Measurements from ENCODE around the gene NELL2.
"Not testable (repeated sequence)": the region's sequence is repeated elsewhere in the genome, so short reads cannot be mapped to it uniquely, and the experiment has no call there.

The NELL2 gene

DNA sequence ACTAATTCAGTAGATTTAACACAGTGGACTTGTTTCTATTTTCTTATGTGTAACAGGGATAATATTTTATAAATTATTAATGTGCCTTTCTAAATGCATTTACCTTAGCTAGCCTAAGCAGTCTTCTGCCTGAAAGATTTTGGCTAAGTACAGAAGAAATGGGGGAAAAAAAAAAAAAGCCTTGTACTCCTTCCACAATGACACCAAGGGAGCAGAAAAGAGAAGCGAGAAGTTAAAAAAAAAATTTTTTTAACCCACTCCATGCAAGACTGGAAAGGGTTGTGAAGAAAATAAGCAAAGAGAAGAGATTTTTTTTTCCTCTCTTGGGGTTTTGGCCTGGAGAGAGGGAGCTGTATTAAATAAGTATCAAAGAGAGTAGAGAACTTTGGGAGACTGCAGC lies 28.7 kb downstream of the NELL2 start:
- no peak for DNase-seq

DNA sequence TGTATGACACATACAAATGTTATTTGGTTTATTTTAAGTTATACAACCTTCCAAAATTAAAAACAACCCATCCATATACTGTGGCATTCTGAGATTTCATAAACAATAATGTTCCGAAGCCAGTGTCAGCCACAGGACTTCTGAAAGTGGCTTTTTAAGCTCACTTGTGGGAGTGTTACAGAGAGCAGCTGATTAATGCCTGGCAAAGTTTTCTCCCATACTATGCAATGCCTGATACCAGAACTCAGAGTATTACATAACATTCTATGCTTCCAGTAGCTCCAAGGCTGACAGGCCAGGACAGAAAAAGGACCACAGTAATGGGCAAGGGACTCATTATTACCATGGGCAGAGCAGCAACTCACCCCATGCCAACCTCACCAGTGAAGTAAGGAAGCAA lies 29.3 kb downstream of the NELL2 start:
- no peak for DNase-seq

DNA sequence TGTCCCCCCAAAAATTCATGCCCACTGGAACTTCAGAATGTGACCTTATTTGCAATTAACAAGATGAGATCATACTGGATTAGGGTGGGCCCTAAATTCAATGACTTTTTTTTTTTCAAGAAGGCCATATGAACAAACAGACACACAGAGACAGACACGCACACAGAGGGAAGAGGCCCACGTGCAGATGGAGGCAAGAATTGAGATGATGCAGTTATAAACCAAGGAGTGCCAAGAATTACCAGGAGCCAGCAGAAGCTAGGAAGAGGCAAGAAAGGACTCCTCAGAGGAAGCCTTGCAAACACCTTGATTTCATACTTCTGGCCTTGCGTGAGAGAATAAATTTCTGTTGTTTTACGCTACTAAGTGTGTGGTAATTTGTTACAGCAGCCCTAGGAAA lies 33.4 kb downstream of the NELL2 start:
- DNase-seq: no peak

DNA sequence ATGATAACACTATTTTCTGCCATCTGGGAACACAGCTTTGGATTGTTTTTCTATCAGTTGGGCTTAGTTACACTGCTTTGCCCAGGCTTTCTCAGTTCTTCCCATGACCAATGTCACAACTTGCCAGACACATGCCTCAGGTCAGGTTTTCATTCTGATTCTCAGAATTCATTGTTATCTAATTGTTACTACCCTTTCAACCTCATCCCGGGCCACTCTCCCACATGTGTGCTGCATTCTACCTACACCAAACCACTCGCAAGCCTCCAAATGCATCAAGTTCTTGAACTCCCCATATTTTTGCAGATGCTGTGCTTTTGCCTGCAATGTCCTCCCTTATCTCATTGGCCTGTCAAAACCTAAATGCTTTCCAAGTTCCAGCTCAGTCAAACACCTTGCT lies 36.3 kb downstream of the NELL2 start:
- no peak for DNase-seq

DNA sequence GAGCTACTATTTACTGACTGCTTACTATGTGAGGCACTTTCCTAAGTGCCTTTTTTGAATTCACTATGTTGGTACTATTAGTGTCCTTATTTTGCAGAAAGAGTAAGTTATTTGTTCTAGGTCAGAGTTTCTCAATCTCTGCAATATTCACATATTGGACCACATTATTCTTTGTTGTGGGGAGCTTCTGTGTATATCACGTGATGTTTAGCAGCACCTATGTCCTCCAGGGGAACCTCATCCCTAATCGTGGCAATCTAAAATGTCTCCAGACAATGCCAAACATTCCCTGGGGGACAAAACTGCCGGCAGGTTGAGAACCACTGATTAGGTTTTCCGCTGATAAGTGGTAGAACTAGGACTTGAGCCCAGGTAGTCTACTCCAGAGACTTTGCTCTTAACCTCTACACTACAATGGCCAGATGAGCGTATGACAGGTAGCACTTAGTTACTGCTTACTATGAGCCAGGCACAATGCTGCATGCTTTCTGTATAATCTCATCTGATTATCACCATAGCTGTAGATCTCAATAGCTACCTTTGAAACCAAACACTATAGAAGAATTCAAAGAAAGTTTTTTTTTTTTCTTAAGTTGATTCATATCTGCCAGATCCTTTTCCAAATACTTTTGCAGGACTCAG lies 38.9 kb downstream of the NELL2 start:
- no peak for DNase-seq

DNA sequence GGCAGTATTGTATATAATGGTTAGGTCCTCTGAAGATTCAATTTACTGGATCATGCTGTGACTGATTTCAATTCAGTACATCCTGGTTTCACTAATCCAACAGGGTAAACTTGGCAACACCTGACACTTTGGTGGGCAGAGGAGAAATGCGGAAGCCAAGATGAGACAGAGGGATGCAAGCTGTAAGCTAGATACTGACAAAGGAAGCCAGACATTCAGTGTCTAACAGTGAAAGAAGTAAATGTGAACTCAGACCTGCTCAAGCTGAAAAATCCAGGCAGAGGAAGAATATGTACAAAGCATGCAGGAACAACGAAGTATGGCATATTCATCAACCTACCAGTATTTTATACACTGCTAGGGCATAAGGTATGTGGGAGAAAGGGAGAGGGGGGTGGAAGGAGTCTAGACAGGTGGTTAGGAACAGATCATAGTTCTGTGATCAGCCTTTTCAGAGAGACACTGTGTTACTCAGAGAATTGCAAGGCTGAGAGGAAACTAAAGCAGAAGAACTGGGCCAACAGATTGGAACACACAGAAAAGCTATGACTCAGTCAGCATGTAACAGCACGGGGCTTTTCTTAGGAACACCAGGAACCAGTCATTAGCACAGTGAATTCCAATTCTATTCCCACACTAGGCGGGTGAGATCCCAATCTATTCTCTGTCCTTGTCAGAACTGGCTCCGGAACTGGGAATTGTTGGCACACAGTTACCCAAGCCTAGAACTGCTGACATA lies 40.3 kb downstream of the NELL2 start:
- DNase-seq: no peak

DNA sequence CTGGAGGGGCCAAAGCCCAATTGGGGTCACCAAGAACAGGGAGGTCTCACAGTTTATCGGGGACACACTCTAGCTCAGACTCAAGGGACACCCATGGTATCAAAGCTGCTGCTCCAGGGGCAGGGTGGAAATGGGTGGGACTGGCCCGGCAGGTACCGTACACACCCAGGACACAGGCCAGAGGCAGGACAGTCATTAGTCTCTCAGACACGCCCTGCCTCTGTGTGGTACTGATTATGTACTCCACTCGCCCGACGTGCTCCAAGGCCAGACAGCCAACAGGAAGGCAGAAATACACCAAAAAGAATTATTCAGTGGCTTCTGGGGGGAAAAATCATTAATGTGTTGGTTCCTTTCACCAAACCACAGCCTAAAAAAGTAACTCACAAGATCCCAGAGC lies 41.1 kb downstream of the NELL2 start:
- not testable (repeated sequence) for DNase-seq

DNA sequence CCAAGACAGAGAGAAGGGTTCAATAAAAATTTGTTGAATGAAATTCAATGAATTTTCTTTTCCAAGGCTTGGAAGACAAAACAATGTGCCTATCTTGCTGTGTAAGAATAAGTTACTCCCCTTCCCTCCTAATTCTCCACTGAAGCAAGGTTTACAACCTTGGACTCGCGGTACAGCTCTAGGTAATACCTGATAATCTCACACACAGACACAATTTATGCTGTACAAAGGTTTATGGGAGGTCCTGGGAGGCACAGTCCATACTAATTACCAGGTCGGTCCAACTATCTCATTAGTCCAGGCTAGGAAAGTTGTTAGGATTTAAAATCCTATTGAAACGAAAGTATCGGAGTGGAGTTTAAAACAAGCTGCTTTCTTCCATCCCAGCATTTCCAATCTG lies 42.6 kb downstream of the NELL2 start:
- DNase-seq: no peak

DNA sequence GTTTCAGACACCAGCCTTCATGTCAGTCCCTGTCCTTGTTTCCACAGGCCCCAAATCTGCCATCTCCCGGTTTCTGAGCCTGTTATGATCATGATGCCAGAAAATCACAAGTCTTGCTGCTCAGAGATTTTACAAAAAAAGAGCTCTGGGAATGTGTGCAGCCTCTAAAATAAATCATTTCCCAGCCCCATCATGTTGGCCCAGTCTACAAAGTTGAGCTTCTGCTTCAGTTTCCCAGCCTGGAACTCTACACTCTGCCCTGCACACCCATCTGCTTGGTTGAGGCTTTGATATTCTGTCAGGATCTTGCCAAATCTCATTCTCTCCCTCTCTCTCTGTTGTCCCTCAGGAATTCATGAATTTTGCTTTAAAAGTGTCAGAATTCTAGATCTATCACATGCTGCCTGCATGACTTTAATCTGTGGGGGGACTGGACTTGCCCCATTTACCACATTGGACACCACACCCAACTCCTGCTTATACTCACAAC lies 45.5 kb downstream of the NELL2 start:
- no peak for DNase-seq

DNA sequence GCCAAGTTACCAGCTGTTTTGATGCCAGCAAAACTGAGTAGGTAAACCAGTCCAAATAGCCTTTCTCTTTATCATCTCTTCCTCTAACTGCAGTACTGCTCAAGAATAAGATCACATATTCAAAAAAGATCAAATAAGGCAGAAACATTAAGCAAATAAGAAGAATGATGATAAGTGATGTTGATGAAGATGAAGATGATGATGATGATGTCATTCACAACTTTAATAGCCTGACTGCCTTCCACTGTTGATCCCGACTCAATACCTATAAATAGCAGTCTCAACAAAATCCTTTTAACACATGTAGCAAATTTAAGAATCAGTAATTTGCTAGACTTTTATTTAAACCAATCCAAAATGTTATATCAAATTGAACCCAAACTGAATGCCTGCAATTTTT lies 47.1 kb downstream of the NELL2 start:
- DNase-seq: no peak

DNA sequence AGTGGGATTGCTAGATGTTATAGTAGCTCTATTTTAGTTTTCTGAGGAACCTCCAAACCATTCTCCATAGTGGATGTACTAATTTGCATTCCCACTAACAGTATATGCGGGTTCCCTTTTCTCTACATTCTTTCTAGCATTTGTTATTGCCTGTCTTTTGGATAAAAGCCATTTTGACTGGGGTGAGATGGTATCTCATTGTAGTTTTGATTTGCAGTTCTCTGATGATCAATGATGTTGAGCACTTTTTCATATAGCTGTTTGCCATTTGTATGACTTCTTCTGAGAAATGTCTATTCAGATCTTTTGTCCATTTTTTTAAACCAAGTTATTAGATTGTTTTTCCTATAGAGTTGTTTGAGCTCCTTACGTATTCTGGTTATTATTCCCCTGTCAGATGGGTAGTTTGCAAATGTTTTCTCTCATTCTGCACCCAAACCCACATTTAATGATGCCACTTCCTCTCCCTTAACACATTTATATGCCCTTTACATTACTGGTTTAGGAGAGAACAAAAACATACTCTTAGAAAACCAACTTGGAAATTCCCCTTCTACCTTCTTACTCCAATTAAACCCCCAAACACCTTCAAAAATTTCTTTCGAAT lies 48.2 kb downstream of the NELL2 start:
- DNase-seq: no peak

DNA sequence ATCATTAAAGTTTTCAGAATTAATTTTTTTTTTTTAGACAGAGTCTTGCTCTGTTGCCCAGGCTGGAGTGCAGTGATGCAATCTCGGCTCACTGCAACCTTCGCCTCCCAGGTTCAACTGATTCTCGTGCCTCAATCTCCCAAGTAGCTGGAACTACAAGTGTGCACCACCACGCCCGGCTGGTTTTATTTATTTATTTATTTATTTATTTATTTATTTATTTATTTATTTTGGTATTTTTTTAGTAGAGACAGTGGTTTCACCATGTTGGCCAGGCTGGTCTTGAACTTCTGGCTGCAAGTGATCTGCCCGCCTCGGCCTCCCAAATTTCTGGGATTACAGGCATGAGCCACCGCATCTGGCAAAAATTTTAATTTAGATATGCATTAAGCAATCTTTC lies 54.4 kb downstream of the NELL2 start:
- DNase-seq: not testable (repeated sequence)

DNA sequence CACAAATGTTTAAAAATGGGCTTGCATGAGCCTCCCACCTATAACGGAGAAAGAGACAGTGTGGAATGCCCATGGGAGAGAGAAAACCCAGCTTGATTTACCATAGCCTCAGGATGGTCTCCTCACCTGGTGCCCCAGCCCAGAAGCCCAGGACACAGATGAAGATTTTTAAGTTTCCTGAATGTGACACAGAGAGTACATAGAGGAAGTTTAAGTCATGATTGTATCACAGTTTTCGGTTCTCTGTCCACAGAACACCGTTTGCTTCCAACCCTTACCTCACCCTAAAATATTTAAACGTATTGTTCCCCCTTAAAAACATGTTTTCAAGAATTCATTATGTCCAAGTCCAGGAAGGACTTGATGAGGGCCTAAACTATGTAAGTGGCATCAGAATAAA lies 56.2 kb downstream of the NELL2 start:
- no peak for DNase-seq

DNA sequence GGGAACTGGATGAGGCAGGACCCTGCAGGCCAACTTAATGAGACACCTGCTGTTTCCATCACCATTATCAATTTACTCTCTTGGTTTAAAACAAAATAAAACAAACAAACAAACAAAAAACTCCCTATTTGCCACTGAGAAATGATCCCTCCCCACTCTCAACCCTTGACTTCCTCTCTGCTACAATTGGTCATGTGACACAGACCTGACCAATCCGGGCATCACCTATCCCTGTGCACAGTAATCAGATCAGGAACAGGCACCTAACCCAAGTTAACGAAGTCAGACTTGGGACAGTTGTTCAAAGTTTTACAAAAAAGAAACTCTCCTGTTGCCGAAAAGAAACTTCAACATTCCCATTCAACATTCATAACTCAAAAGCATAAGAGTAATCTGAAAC lies 58.4 kb downstream of the NELL2 start:
- no peak for DNase-seq

DNA sequence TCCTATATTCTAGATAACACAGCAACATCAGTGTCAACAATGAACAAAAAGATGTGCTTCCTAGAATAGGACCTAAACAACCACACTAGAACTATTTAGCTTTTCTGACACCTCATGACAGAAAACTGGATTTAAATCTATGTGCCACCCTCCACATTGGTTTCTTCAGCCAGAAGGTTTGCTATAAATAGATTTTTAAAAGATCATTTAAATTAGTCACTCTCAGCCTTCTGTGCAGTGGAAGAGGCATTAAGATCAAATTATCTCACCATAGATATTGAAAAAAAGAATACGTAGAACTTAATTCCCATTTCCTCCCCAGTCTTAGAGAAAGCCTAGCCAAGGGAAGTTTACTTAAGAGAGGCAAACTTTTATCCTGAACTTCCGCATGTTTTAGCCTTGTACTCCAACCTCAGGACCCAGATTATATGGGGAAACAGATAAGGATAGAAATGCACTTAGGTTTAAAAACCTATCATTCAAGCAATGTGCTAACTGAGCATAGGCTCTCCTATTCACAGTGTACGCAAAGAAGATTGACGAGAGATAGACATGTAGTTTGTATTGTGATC lies 59.6 kb downstream of the NELL2 start:
- DNase-seq: no peak

DNA sequence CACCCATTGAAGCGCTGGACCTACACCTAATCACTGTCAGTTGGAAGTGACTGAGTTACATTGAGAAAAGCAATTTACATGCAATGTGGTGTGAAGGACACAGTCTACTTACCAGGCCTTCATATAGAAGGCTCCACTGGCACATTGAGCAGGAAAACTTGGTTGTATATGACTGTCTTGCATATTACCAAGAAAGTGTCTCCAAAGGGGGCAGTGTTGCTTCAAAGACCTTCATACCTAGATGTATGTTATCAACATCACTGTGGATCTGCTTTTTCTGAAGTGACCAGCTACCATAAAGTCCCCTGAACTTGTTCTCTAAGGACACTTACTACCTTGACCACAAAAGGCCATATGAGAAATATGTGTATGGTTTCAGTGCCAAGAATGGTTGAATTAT lies 64.1 kb downstream of the NELL2 start:
- no peak for DNase-seq

DNA sequence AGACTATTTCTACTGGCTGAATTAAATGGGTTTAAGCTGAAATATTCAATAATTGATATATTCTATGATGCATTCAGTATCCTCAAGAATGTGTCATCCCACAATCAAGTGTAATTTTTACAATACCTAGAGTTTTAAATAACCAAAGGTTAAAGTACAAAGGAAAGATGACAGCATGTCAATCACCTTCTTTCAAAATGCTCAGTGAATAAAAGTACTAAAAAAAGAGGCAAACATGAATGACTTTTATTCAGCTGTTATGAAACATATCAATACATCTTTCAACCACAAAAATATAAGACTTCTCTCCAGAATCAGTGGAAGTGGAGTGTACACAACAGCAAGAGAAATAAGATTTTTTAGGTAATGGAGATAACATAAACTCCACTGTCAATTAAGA lies 72.0 kb downstream of the NELL2 start:
- no peak for DNase-seq

DNA sequence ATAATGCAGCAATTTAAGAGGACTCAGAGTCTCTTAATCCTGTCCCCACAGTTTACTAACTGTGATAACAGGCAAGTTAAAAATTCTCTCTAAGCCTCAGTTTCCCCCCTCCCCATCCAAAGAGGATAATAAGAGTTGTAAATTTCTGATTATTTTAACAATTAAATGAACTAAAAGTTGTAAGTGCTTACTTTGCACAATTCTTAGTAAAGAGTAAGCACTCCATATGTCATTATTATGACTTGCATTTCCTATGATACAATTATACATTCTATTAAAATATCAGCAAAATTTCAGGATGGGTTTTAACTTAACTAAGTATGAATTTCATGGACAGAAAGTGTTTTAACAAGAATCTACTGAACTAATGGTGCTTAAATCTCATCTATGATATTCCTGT lies 80.1 kb downstream of the NELL2 start:
- DNase-seq: no peak

DNA sequence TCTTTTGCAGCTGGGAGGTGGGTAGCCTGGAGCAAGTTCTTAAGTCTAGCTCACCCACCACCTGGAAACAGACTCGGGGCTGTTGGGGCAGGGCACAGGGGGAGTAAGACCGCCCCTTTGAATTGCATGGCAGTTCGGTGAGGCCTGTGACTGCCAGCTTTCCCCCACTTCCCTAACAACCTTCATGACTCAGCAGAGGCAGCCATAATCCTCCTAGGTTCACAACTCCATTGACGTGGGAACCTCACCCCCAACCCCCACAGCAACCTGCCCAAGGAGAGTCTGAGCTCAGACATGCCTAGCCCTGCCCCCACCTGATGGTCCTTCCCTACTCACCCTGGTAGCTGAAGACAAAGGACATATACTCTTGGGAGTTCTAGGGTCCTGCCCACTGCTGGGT lies 87.4 kb downstream of the NELL2 start:
- DNase-seq: no peak

DNA sequence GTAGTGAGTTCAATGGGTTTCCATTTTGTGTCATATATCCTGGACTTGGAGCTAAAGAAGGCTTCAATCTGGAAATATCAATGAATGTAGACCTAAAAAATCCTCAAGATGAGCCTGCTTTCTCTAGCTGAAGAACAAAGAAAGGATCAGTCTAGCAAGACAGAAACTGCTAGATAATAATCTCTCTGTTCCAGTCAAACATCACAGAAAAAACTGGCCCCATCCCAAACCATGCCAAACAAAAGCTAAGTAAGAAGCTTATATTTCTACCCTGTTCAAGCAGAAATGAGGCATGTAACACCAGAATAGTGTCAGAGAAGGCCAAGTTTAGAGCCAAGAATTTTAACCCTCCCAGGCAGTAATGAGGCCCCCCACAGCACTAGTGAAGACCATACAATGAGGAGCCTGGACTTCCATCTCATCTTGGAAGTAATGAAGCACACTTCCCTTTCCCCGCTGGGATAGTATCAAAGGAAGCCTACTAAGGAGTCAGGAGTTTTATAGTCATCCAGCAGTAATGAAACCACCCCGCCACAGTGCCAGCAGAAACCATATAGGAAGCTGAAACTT lies 95.8 kb downstream of the NELL2 start:
- DNase-seq: no peak

DNA sequence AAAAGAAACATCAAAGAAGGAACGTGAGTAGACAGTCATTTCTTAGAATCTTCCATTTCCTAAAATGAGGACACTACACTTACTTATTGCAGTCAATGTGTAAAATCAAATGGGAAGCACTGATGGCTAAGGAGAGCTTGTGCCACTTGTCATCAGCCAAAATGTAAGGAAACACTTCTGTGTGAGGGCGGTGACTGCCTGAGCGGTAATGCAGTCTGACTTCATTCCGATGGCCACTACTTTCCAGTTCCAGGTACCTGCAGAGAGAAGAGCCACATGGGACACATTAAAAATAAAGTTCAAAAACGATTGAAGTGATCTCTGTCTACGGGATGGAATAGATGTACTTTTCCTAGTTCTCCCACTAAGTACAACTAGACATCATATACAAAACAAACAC lies 96.3 kb downstream of the NELL2 start:
- no peak for DNase-seq

DNA sequence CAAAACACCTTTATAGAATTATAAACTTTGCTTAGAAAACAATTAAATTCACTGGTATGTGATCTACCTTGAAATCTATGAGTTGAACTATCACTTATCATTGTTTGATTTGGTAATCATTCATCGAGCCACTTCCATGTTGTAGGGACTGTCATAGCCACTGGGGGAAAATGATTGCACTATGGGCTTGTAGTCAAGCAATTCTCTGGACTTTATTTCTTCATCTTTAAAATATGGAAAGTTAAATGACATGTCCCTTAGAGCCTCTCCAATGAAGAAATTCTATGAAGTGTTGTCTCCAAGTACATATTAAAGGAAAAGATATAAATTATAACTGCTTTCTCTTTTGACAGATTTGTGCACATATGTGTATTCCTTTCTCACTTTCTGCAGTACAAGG lies 97.3 kb downstream of the NELL2 start:
- DNase-seq: no peak

DNA sequence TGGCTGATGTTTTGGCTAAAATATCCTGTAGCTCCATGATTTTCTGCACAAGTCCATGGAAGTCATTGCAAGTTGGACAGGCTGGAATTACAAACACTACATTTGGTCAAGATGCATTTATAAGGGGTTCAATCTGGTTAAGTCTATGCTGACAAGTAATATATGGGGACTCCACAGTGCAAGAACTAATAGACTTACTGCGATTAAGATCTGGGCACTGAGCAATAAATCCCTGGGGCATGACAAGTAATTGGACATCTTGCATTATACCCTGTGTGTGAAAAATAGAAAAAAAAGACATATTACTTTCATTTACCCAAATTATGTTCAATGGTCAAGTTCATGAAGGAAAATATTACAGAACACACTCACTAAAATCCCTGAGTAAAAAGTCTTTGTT lies 99.1 kb downstream of the NELL2 start:
- DNase-seq: no peak

DNA sequence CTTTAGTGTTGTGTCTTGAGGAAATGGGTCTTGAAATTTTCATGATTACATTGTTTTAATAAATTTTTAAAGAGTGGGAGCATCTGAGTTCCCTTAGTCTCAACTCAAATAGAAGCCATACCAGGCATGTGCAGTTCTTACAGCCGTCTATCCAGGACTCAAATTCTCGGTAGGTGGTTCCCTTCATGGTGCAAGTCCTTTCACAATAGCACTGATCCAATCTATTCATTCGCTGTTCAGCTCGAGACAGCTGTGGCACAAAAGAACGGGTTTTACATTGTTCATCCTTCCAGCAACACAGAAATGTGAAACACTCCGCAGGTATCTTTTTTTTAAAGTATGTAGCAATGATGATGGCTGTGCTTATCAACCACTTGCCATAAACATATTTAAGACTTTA lies 100.2 kb downstream of the NELL2 start:
- no peak for DNase-seq
